Stimulated activated CD8-positive, alpha-beta memory T cell treated with anti-CD3 and anti-CD28 coated beads, Interleukin-7, amount 100 ng/mL, for 24 hours (primary cell): ENCODE measurements around the gene TCP1.
A peak's percentile ranks its signal among the peaks of the same experiment; 100 is the strongest.
"Not testable (repeated sequence)": the region's sequence is repeated elsewhere in the genome, so short reads cannot be mapped to it uniquely, and the experiment has no call there.

ENCODE experiments used
- DNase-seq: peaks from one replicate; pipeline ENCODE4 v3.0.0-alpha.2; 2020; ENCODE audit warnings: low read depth

Gene TCP1

GRCh38 chr6:159789377-159790148 is at the start of gene TCP1:
Gene TCP1 (minus strand): TSS chr6:159789602. CDS start chr6:159789468, 134 bp downstream.
- DNase-seq: peak; percentile 99

GRCh38 chr6:159838020-159838744 is 48.8 kb upstream of the TCP1 start:
- no peak for DNase-seq

GRCh38 chr6:159837511-159837910 is 48.1 kb upstream of the TCP1 start:
- DNase-seq: no peak

- DNase-seq: no peak
These were observed 47.5 kb upstream of the TCP1 start for GRCh38 chr6:159836718-159837490.

- DNase-seq: no peak
These were observed 44.7 kb upstream of the TCP1 start for GRCh38 chr6:159833997-159834603.

GRCh38 chr6:159833556-159833955 is 44.2 kb upstream of the TCP1 start:
- no peak for DNase-seq

GRCh38 chr6:159832946-159833345 is 43.5 kb upstream of the TCP1 start:
- DNase-seq: no peak

GRCh38 chr6:159831373-159831679 is 41.9 kb upstream of the TCP1 start:
- no peak for DNase-seq

- DNase-seq: no peak
These were observed 41.3 kb upstream of the TCP1 start for GRCh38 chr6:159830501-159831372.

- DNase-seq: no peak
These were observed 40.1 kb upstream of the TCP1 start for GRCh38 chr6:159829526-159829925.

GRCh38 chr6:159828074-159828473 is 38.7 kb upstream of the TCP1 start:
- no peak for DNase-seq

GRCh38 chr6:159826968-159827647 is 37.7 kb upstream of the TCP1 start:
- no peak for DNase-seq

GRCh38 chr6:159826004-159826403 is 36.6 kb upstream of the TCP1 start:
- DNase-seq: no peak

- not testable (repeated sequence) for DNase-seq
These were observed 35.3 kb upstream of the TCP1 start for GRCh38 chr6:159824690-159825089.

- DNase-seq: no peak
These were observed 34.6 kb upstream of the TCP1 start for GRCh38 chr6:159823953-159824352.

- no peak for DNase-seq
These were observed 32.3 kb upstream of the TCP1 start for GRCh38 chr6:159821726-159822125.

GRCh38 chr6:159821122-159821521 is 31.7 kb upstream of the TCP1 start:
- DNase-seq: no peak

GRCh38 chr6:159819932-159820640 is 30.7 kb upstream of the TCP1 start:
- DNase-seq: no peak

- DNase-seq: no peak
These were observed 29.7 kb upstream of the TCP1 start for GRCh38 chr6:159819098-159819497.
